ENCODE results near the gene COA7.

The COA7 gene

DNA sequence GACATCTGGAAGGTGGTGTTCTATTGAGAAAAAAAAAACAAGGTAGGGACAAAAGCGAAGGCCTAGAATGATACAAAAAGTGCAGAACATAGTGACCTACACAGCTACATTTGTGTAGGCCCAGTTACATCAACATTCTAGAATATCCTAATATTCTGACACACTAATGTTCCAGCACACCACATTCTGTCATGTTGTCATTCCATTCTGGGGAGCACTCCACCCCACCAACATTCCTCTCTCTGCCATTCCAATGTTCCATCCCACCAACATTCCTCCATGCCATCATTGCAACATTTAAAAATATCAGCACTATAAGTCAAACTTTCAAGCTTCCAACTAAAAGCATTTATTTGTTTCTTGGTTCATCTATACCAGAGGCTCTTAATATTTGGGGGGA is 28.5 kb downstream of the COA7 start:
- DNase-seq (no peak), ATAC-seq (replicated peaks) (no peak)
- H3K4me1 Mint-ChIP-seq: peaks cover 14 to 48% of the 10 kb centered on the region in 2 donors
- no peak overlapping the region for H3K27ac Mint-ChIP-seq
- peaks cover 13% of the 10 kb centered on the region in 2 donors for H3K36me3 Mint-ChIP-seq
- H3K9me3 Mint-ChIP-seq: no peaks in the 10 kb centered on the region
- no peaks in the 10 kb centered on the region for H3K27me3 Mint-ChIP-seq
- no peak overlapping the region for H3K4me3 Mint-ChIP-seq

DNA sequence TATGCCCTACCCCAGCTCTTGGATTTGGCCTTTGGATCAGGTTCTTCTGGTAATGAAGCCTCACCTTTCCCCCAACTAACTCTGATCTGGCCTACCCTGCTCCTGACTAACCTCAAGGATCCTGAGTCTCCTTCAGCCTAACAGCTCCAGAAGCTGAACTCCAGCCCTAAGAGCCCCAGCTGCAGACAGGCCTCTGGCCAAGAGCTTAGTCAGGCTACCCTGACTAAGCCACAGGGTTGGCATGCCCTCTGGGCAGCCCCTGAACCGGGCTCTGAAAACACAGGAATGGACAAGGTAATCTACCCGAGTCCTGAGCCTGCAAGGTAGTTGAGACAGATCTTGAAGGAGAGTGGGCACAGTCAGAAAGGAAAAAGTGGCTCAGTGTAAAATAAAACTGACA is 29.4 kb downstream of the COA7 start:
- Mint-ChIP-seq H3K27me3 (no peaks in the 10 kb centered on the region), H3K9me3 (no peaks in the 10 kb centered on the region), H3K36me3 (peaks cover 9 to 12% of the 10 kb centered on the region in 2 donors), H3K4me3 (no peak overlapping the region), H3K4me1 (peaks cover 13 to 46% of the 10 kb centered on the region in 2 donors), H3K27ac (peak overlapping the region; percentile 81)
- ATAC-seq (replicated peaks) (no peak), DNase-seq (no peak)

DNA sequence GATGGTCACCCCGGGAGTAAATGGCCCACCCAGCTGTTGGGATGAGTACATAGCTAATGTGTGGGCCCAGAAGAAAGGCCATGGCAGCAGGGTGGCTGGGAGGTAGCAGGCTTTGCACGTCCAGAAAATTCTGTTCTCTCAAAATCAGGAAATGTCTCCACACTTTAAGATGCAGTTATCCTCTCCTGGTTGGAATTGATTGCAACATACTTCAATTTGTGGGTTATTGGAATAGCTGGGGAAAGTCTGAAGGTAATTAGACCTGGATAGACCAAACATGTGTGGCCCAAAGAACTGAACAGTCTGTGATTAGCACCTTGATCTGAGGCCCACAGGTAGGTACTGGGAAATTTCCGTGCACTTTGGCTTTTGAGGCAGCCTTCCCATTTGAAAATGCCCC is 30.2 kb downstream of the COA7 start:
- Mint-ChIP-seq H3K9me3 (no peaks in the 10 kb centered on the region), H3K36me3 (peaks cover 12 to 17% of the 10 kb centered on the region in 2 donors), H3K4me3 (no peak overlapping the region), H3K27me3 (no peaks in the 10 kb centered on the region), H3K27ac (no peak overlapping the region), H3K4me1 (peaks cover 17 to 52% of the 10 kb centered on the region in 2 donors)
- no peak for ATAC-seq (replicated peaks)
- no peak for DNase-seq

DNA sequence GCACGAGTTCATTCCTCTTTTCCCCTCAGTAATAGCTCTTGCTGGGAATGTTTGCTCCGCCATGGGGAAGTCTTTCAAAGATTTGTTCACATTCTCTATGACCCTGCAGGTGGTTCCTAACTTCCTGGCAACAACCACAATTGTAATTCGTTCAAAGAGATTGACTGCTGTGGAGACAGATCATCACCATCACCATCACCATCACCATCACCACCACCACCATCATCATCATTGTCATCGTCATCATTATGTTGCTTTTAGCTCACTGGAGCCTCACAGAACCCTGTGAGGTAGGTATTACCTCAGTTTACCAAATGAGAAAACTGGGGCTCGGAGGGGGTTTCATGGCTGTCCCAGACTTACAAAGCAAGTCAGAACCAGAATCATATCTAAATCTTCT is 30.9 kb downstream of the COA7 start:
- Mint-ChIP-seq H3K4me3 (no peak overlapping the region), H3K4me1 (peaks cover 18 to 56% of the 10 kb centered on the region in 2 donors), H3K36me3 (peaks cover 12 to 19% of the 10 kb centered on the region in 2 donors), H3K27me3 (no peaks in the 10 kb centered on the region), H3K9me3 (no peaks in the 10 kb centered on the region), H3K27ac (no peak overlapping the region)
- no peak for ATAC-seq (replicated peaks)
- DNase-seq: no peak

DNA sequence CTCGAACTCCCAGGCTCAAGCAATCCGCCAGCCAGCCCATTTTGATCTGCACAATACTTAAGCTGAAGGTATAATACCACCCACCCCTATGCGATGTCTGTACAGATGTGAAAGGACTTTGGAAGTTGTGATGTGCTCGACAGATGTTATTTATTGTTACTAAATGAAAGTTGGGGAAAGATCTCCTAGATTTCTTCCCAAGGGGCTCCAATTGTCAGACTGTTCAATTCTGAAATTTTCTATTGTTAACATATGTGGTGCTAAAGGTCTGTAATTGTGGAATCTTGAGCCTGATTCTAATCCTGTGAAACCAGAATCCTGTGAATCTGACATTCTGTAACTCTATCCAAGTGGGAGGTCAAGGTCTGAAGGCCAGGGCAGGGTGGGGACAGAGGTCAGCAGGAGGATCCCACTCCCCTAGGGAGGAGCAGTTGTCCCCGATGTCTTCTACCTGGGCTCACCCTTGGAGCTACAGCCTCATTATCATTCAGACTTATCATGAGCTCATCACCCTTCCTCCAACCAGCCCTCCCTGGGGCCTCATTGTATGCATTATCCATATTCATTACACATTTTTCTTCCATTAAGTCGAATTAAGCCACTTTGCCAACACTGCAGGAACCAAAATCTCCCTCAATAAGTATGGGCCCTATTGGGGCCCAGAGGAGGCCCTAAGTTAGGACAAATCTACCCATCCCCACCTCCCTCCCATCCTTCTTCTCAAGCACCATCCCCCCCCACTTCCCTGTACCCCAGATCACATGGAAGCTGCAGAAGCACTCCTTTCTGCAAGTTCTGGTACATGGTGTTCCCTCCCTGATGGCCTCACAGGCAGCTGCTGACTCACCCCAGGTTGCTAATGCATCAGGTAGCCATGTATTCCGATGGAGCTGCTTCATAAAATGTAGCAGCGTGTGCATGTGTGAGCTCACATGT is 32.9 kb downstream of the COA7 start:
- no peak for DNase-seq
- no peak for ATAC-seq (replicated peaks)
- no peaks in the 10 kb centered on the region for H3K9me3 Mint-ChIP-seq
- H3K27me3 Mint-ChIP-seq: no peaks in the 10 kb centered on the region
- H3K4me3 Mint-ChIP-seq: no peak overlapping the region
- H3K36me3 Mint-ChIP-seq: peaks cover 14 to 28% of the 10 kb centered on the region in 2 donors
- H3K27ac Mint-ChIP-seq: peak overlapping the region; percentile 25
- peaks cover 26 to 63% of the 10 kb centered on the region in 2 donors for H3K4me1 Mint-ChIP-seq

DNA sequence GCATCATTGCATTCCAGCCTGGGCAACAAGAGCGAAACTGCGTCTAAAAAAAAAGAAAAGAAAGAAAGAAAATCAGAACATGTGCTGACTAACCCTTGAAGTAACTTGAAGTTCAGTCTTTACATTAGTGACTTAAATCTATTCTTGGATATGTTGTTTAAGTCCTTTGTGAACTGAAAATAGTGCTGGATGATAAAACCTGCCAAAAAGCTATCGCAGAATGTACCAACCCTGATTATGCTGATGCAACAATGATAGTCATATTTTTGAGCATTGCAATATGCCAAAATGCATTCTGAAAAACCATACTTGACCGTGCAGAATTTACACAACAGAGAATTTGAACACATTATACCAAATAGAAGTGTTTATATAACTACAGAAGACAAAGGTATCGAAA is 34.4 kb downstream of the COA7 start:
- Mint-ChIP-seq H3K36me3 (peaks cover 13 to 23% of the 10 kb centered on the region in 2 donors), H3K9me3 (no peaks in the 10 kb centered on the region), H3K27ac (no peak overlapping the region), H3K4me3 (no peak overlapping the region), H3K4me1 (peaks cover 36 to 65% of the 10 kb centered on the region in 2 donors), H3K27me3 (no peaks in the 10 kb centered on the region)
- DNase-seq: no peak
- no peak for ATAC-seq (replicated peaks)

DNA sequence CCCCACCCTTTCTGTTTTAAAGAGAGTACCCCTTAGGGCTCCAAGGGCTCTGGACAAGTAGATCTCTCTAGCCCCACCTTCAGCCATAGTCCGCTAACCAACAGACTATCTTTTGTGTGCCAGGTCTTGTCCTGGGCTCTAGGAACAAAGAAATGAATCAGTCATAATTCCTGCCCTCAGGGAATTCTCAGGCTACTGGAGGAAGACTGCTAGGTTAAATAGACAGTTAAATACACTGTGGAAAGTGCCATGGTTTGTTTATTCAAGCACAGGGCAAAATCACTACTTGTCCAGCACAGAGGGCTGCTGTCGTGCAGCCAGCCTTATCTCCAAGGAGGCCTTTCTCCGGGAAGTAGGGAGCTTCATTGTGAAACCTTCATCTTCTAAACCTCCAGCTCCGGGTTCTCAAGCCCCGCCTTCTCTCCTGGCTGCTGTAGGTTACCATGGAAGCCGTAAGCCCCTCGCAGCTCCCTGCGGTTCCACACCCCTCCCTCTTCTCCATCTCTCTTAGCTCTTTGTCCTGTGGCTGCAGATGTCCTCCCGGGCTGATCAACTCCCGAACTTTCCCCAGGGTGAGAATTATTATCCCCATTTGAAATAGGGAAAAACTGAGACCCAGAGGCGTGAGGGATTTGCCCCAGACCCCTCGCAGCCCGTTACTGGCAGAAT is 35.4 kb downstream of the COA7 start:
- Mint-ChIP-seq H3K36me3 (peaks cover 10 to 21% of the 10 kb centered on the region in 2 donors), H3K4me3 (no peak overlapping the region), H3K27ac (peak overlapping the region; percentile 51), H3K27me3 (no peaks in the 10 kb centered on the region), H3K9me3 (no peaks in the 10 kb centered on the region), H3K4me1 (peaks cover 37 to 68% of the 10 kb centered on the region in 2 donors)
- ATAC-seq (replicated peaks) (no peak), DNase-seq (no peak)

DNA sequence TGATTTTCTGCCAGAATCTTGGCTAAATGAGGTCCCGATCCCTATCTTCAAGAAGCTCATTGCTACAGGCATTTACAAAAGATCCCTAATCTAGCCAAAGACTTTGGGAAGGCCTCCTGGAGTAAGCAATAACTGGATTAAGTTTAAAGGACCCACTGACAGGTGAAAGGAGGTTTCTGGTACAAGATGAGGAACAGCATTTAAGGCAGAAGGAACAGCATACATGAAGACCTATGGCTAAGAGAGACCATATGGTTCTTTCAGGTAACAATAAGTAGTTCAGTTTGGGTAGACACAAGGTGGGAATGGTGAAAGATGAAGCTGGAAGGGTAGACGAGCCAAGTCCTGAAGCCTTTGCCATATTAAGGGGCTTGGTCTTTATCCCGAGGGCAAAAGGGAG is 37.3 kb downstream of the COA7 start:
- ATAC-seq (replicated peaks) (no peak), DNase-seq (no peak)
- Mint-ChIP-seq H3K36me3 (peaks cover 19 to 34% of the 10 kb centered on the region in 2 donors), H3K9me3 (no peaks in the 10 kb centered on the region), H3K27me3 (no peaks in the 10 kb centered on the region), H3K27ac (no peak overlapping the region), H3K4me1 (peaks cover 36 to 70% of the 10 kb centered on the region in 2 donors), H3K4me3 (no peak overlapping the region)

DNA sequence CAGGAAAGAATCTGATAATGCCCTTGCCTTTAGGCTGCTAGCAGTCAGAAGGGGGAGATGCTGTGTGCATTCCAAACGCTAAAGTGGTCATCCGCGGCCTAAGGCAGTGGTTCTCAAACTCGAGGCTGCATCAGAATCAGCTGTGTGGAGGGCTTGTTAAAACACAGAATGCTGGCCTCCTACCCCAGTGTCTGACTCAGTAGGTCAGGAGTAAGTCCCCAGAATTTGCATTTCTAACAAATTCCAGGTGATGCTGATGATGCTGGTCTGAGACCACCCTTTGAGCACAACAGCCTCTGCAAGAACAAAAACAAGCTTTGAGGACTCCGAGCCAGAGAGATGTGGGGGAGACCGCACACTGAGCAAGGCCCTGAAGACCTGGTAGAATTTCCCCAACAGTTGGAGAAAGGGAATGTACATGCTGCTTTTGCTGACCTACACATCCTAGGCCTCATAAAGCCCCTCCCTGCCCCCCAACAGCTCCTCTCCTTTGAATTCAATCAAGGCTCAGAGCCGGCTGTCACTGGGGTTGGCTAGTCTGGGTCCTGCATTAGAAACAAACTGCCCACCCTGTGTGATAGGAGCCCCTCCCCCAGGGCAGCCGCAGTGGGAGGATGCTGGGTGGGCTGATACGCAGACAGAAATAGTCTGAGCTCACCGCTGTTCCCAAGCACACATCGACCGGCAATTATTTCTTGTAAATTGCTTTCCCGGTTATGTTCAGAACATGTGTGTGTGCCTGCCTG is 38.1 kb downstream of the COA7 start:
- DNase-seq (no peak), ATAC-seq (replicated peaks) (peak; percentile 26 to 28)
- H3K9me3 Mint-ChIP-seq: peaks cover 0 to 2% of the 10 kb centered on the region in 2 donors
- H3K27ac Mint-ChIP-seq: peak overlapping the region; percentile 84
- peaks cover 34 to 67% of the 10 kb centered on the region in 2 donors for H3K4me1 Mint-ChIP-seq
- H3K36me3 Mint-ChIP-seq: peaks cover 22 to 34% of the 10 kb centered on the region in 2 donors
- H3K4me3 Mint-ChIP-seq: peak overlapping the region in 1 of 2 donors; percentile 52
- no peaks in the 10 kb centered on the region for H3K27me3 Mint-ChIP-seq

DNA sequence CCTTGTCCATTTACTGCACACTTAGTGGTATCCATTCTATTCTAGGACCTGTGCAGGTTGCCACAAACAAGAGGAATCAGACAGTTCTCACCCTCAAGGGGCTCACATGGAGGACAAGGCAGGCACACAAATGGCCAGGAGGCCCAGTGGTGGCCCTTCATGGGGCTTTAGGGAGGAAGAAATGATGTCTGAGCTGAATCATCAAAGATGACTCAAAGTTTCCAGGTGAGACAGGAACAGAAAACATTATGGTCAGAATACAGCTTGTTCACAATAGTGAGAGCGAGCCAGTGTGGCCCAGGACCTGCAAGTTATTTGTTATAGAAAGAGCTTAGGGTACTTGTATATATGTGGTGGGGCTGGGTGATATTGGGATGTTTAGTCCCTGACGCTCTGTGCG is 38.8 kb downstream of the COA7 start:
- peak overlapping the region; percentile 84 for H3K27ac Mint-ChIP-seq
- DNase-seq: peak; percentile 39

DNA sequence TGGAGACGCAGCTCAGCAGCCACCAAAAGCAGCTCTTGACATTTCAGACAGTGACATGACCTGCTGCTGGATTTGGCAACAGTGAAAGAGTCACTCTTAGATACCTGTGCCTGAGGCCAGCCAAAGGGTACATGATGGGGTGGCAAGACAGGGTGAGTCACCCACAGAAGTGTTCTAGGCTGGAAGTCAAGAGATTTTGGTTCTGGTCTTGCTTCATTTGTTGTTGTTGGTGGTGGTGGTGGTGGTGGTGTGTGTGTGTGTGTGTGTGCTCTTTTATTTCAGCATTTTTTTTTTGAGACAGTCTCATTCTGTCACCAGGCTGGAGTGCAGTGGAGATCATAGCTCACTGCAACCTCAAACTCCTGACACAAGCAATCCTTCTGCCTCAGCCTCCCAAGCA is 39.4 kb downstream of the COA7 start:
- DNase-seq: no peak
- H3K36me3 Mint-ChIP-seq: peaks cover 27 to 37% of the 10 kb centered on the region in 2 donors
- peak overlapping the region; percentile 84 for H3K27ac Mint-ChIP-seq
- no peaks in the 10 kb centered on the region for H3K27me3 Mint-ChIP-seq
- H3K4me3 Mint-ChIP-seq: no peak overlapping the region
- peaks cover 34 to 66% of the 10 kb centered on the region in 2 donors for H3K4me1 Mint-ChIP-seq
- peaks cover 0 to 2% of the 10 kb centered on the region in 2 donors for H3K9me3 Mint-ChIP-seq
- peak; percentile 59 to 71 for ATAC-seq (replicated peaks)

More for the DNA sequence above, 38.8 kb downstream of the COA7 start:
- Mint-ChIP-seq H3K27me3 (no peaks in the 10 kb centered on the region), H3K9me3 (peaks cover 0 to 2% of the 10 kb centered on the region in 2 donors), H3K4me3 (peak overlapping the region in 1 of 2 donors; percentile 52), H3K4me1 (peaks cover 34 to 65% of the 10 kb centered on the region in 2 donors), H3K36me3 (peaks cover 25 to 34% of the 10 kb centered on the region in 2 donors)
- ATAC-seq (replicated peaks): peak; percentile 93 to 95

DNA sequence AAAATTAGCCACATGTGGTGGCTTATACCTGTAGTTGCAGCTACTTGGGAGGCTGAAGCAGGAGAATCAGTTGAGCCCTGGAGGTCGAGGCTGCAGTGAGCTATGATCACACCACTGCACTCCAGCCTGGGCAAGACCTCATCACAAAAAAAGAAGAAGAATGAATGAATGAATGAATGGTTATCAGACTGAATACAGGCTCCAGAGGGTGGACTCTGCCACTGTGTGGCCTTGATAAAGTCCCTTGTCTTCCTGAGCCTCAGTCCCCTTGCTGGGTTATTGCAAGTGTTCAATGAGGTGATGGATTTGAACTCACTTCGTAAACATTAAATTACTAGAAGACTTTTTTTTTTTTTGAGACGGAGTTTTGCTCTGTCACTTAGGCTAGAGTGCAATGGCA is 40.4 kb downstream of the COA7 start:
- Mint-ChIP-seq H3K4me1 (peaks cover 30 to 64% of the 10 kb centered on the region in 2 donors), H3K4me3 (no peak overlapping the region), H3K27ac (no peak overlapping the region), H3K9me3 (peaks cover 0 to 2% of the 10 kb centered on the region in 2 donors), H3K36me3 (peaks cover 28 to 35% of the 10 kb centered on the region in 2 donors), H3K27me3 (no peaks in the 10 kb centered on the region)
- ATAC-seq (replicated peaks) (no peak), DNase-seq (no peak)

DNA sequence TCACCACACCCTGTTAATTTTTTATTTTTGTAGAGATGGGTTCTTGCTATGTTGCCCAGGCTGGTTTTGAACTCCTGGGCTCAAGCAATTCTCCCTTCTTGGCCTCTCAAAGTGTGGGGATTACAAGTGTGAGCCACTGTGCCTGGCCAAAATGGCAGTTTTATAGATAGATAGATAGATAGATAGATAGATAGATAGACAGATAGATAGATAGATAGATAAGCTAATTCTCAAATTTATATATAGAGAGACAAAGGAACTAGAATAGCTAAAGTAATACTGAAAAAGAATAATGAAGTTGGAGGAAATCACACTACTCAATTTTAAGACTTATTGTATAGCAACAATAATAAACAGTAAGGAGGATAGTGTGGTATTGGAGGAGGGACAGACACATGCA is 44.1 kb downstream of the COA7 start:
- Mint-ChIP-seq H3K27ac (no peak overlapping the region), H3K36me3 (peaks cover 35 to 40% of the 10 kb centered on the region in 2 donors), H3K27me3 (no peaks in the 10 kb centered on the region), H3K4me3 (no peak overlapping the region), H3K9me3 (peaks cover 0 to 2% of the 10 kb centered on the region in 2 donors), H3K4me1 (peaks cover 16 to 52% of the 10 kb centered on the region in 2 donors)
- ATAC-seq (replicated peaks) (no peak), DNase-seq (no peak)
